OCI-LY3 (cell line): ENCODE data around the gene TCF4.

ENCODE experiments used
- CTCF ChIP-seq: fragments of 200-600, 300-600 bp; sonication (generic); IDR thresholded peaks from 2 replicates; pipeline ENCODE4 v1.5.1; 2014; ENCODE audit warnings: antibody characterized with exemption, low read length, low read depth
- EZH2phosphoT487 ChIP-seq: fragments of 200-600 bp; shearing (Covaris generic); IDR thresholded peaks from 2 replicates; pipeline ENCODE4 v1.6.1; 2018; ENCODE audit warnings: antibody characterized with exemption, mixed run types, low read depth

DNA sequence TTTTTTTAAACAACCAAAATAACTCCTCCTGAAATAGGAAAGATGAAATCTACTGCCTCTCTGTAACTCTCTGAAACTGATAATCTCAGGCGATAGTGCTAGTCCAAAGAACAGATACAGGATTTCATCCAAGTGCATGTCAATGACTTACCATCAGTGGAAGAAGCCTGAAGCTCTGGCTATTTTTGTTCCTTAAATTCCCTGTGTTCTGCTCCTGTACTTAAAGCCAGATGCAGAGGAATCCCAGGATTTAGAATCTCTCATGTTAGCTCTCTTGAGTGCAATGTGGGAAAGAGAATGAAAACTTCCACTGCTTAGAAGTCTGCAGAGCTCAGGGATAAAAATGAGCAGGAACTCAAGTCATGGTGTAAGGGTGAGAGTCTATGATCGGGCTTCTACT, 291.9 kb downstream of the TCF4 start:
- no peak for TF ChIP-seq CTCF
- no peak for TF ChIP-seq EZH2phosphoT487
